Activated T-cell treated with anti-CD3 and anti-CD28 coated beads, Interleukin-2, amount 50 U/mL, for 48 hours (primary cell): Measurements from ENCODE around the gene TBC1D3G.
"Not testable (repeated sequence)": the region's sequence is repeated elsewhere in the genome, so short reads cannot be mapped to it uniquely, and the experiment has no call there.

ENCODE experiments used
- DNase-seq, 2 experiments: peaks; one replicate each; pipeline ENCODE4 v3.0.0-alpha.2; 2020

The TBC1D3G gene

DNA sequence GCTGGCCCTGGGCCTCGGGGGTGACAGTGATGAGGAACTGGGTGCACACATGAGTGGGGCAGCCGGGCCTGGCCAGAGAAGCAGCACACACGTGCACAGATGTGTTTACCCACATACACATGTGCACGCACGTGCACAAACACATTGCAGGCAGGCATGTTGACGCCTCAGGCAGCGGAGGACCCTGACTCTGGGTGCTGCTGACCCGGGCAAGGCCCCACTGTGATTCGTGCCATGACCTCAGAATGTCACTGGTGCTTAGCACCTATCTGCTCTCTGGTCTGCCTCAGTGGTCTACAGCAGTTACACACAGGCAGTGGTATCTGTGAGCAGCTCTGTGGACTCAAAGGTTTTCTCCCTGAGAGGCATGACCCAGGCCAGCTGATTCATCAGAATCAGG lies at the start of gene TBC1D3G:
Gene TBC1D3G (plus strand): TSS at position 301 of the 400 bp plus-strand sequence. CDS start 1,528 bp downstream, outside the sequence.
- DNase-seq: not testable (repeated sequence)

DNA sequence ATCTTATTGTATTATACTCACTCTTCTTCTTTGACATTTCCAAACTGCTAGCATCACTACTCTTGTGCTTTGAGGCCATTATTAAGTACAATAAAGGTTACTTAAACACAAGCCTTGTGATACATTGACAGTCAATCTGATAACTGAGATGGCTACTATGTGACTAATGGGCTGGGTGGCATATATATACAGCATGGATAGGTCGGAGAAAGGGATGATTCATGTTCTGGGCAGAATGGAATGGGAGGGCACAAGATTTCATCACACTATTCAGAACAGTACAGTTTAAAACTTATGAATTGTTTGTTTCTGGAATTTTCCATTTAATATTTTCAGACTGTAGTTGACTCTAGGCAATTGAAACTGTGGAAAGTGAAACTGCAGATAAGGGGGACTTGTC lies 40.4 kb upstream of the TBC1D3G start:
- not testable (repeated sequence) for DNase-seq

DNA sequence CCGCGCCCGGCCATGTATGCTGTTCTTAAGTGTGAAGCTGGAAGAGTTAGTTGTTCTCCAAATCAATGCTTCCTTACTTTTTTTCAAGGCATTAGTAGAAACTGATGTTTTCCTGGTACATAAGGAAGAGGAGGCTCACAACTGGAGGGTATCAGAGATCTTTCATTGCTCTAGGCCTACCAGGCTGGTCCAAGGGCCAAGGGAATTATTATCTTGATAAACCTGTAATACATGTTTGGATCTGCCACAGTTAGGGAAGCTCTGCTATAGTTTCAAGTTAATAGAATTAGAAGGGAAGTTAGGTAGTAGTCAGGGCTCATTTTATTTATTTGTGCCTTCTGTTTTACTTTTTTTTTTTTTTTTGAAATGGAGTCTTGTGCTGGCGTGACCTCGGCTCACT lies 39.5 kb upstream of the TBC1D3G start:
- DNase-seq: not testable (repeated sequence)

- DNase-seq: not testable (repeated sequence)
These were observed 33.6 kb upstream of the TBC1D3G start for GRCh38 chr17:36289965-36290612.

GRCh38 chr17:36295161-36295560 lies 28.5 kb upstream of the TBC1D3G start:
- not testable (repeated sequence) for DNase-seq

DNA sequence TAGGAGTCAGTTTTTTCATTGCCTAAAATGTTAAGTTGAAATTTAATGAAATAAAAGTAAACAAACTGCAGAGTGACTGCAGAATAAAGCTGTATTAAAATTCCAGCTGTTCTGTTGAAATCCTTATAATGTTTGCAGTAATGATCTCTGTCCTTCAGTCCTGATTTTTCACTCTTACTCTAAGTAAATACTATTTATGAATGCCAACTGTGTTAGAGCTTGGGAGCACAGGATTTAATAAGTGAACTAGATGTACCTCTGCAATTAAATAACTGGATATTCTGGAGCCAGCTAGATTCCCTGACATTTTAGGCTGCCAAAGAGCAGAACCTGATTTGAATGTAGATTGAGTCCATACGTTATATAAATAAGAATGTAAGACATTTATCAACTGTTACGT lies 7.9 kb upstream of the TBC1D3G start:
- DNase-seq: not testable (repeated sequence)

- not testable (repeated sequence) for DNase-seq
These were observed 38.8 kb downstream of the TBC1D3G start for GRCh38 chr17:36362496-36362895.

DNA sequence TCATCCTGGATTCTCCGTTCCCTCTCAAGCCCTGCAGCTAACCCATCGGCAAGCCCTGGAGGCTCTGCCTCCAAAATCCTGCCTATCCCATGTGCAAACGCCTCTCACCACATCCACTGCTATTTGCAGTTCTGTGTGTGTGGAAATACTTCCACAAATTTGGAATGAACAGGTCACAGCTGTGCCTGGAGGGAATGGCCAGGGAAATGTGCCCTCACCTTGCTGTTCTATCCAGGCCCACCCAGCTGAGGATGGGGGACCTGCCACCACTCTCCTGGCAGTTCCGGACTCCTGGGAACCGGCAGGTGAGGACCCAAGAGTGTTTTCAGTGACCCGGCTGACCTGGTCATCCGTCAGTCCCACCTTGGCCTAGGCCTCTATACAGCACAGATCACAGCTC lies 52.3 kb downstream of the TBC1D3G start:
- not testable (repeated sequence) for DNase-seq
